H9 (cell line): ENCODE results near the gene OMP. TPM values are rescaled to one million over a fixed set of nuclear protein-coding genes. Genes with fewer than 3 reads are reported as not detected.
A peak's percentile ranks its signal among the peaks of the same experiment; 100 is the strongest.

Experiments
- DNase-seq: peaks from one replicate; pipeline ENCODE4 v3.0.0-alpha.2; 2017
- H2AFZ ChIP-seq: one replicate; pipeline ENCODE4 v1.6.1; 2013; ENCODE audit warnings: mild to moderate bottlenecking, low read length, control low read depth, moderate library complexity
- H2AK5ac ChIP-seq: 2 replicates; pipeline ENCODE4 v1.6.1; 2013; ENCODE audit warnings: low read length, control low read depth, mixed read lengths; ENCODE audit not compliant: insufficient read length
- H2BK120ac ChIP-seq: one replicate; pipeline ENCODE4 v1.6.1; 2013; ENCODE audit warnings: low read depth, mild to moderate bottlenecking, low read length, control low read depth, inconsistent platforms; ENCODE audit not compliant: poor library complexity, severe bottlenecking
- H2BK12ac ChIP-seq: 2 replicates; pipeline ENCODE4 v1.6.1; 2013; ENCODE audit warnings: low read length, control low read depth, mixed read lengths, low read depth; ENCODE audit not compliant: insufficient read length
- H2BK15ac ChIP-seq: 2 replicates; pipeline ENCODE4 v1.6.1; 2013; ENCODE audit warnings: low read depth, low read length, control low read depth
- H2BK20ac ChIP-seq: one replicate; pipeline ENCODE4 v1.6.1; 2013; ENCODE audit warnings: low read depth, mild to moderate bottlenecking, low read length, control low read depth, inconsistent platforms; ENCODE audit not compliant: poor library complexity, severe bottlenecking
- H2BK5ac ChIP-seq: 2 replicates; pipeline ENCODE4 v1.6.1; 2013; ENCODE audit warnings: low read length, control low read depth, mixed read lengths; ENCODE audit not compliant: insufficient read length
- H3K14ac ChIP-seq: 2 replicates; pipeline ENCODE4 v1.6.1; 2013; ENCODE audit warnings: low read length, control low read depth; ENCODE audit not compliant: insufficient read depth
- H3K18ac ChIP-seq: 2 replicates; pipeline ENCODE4 v1.6.1; 2013; ENCODE audit warnings: low read depth, mild to moderate bottlenecking, mixed read lengths, low read length, control low read depth; ENCODE audit not compliant: insufficient read length
- H3K23ac ChIP-seq: 2 replicates; pipeline ENCODE4 v1.6.1; 2013; ENCODE audit warnings: low read length, control low read depth, mixed read lengths, low read depth; ENCODE audit not compliant: insufficient read length
- H3K23me2 ChIP-seq: 2 replicates; pipeline ENCODE4 v1.6.1; 2013; ENCODE audit warnings: low read depth, mild to moderate bottlenecking, mixed read lengths, low read length, control low read depth; ENCODE audit not compliant: insufficient read length, poor library complexity, severe bottlenecking
- H3K27ac ChIP-seq: 2 replicates; pipeline ENCODE4 v1.5.1; 2013; ENCODE audit warnings: low read length, control low read depth, mixed read lengths, low read depth; ENCODE audit not compliant: insufficient read length
- H3K27me3 ChIP-seq: 2 replicates; pipeline ENCODE4 v1.6.1; 2013; ENCODE audit warnings: low read length, control low read depth, inconsistent platforms; ENCODE audit not compliant: insufficient read depth
- H3K4ac ChIP-seq: 2 replicates; pipeline ENCODE4 v1.6.1; 2013; ENCODE audit warnings: low read depth, mild to moderate bottlenecking, control low read depth, inconsistent platforms, low read length, moderate library complexity
- H3K4me1 ChIP-seq: 2 replicates; pipeline ENCODE4 v1.6.1; 2013; ENCODE audit warnings: low read length, control low read depth, inconsistent platforms; ENCODE audit not compliant: insufficient read depth
- H3K4me2 ChIP-seq: 2 replicates; pipeline ENCODE4 v1.6.1; 2013; ENCODE audit warnings: low read length, control low read depth, mixed read lengths; ENCODE audit not compliant: insufficient read length, insufficient read depth
- H3K56ac ChIP-seq: 2 replicates; pipeline ENCODE4 v1.6.1; 2013; ENCODE audit warnings: low read depth, mild to moderate bottlenecking, mixed read lengths, low read length, control low read depth; ENCODE audit not compliant: insufficient read length
- H3K79me1 ChIP-seq: 2 replicates; pipeline ENCODE4 v1.6.1; 2013; ENCODE audit warnings: low read depth, mild to moderate bottlenecking, moderate library complexity, low read length, control low read depth, inconsistent platforms; ENCODE audit not compliant: insufficient read depth, poor library complexity, severe bottlenecking
- H3K79me2 ChIP-seq: 2 replicates; pipeline ENCODE4 v1.6.1; 2013; ENCODE audit warnings: low read length, control low read depth, inconsistent platforms; ENCODE audit not compliant: insufficient read depth
- H3K9ac ChIP-seq: 2 replicates; pipeline ENCODE4 v1.6.1; 2013; ENCODE audit warnings: low read length, control low read depth, mixed read lengths; ENCODE audit not compliant: insufficient read length; ENCODE audit errors: extremely low read depth
- H3K9me3 ChIP-seq: one replicate; pipeline ENCODE4 v1.6.1; 2013; ENCODE audit warnings: low read depth, low read length, inconsistent platforms; ENCODE audit not compliant: control insufficient read depth
- H3T11ph ChIP-seq: one replicate; pipeline ENCODE4 v1.6.1; 2013; ENCODE audit warnings: mild to moderate bottlenecking, low read length, control low read depth, inconsistent platforms
- H4K20me1 ChIP-seq: one replicate; pipeline ENCODE4 v1.6.1; 2013; ENCODE audit not compliant: control insufficient read depth, insufficient read length, insufficient read depth
- H4K5ac ChIP-seq: 2 replicates; pipeline ENCODE4 v1.6.1; 2013; ENCODE audit warnings: low read depth, mild to moderate bottlenecking, mixed read lengths, low read length, control low read depth; ENCODE audit not compliant: insufficient read length
- H4K8ac ChIP-seq: replicated peaks from 2 replicates; pipeline ENCODE4 v1.6.1; 2013; ENCODE audit warnings: low read length, control low read depth, mixed read lengths, low read depth; ENCODE audit not compliant: insufficient read length
- H4K91ac ChIP-seq: 2 replicates; pipeline ENCODE4 v1.6.1; 2013; ENCODE audit warnings: low read depth, mild to moderate bottlenecking, moderate library complexity, mixed read lengths, low read length, control low read depth; ENCODE audit not compliant: insufficient read length
- H3K27ac Mint-ChIP-seq, 3 experiments: 2 replicates in 2 of 3; 3 replicates in 1 of 3; pipeline ENCODE4 v1.8.0; 2020 to 2021; ENCODE audit warnings: mixed read lengths in 3 of 3, mild to moderate bottlenecking in 1 of 3, moderate library complexity in 1 of 3
- H3K27me3 Mint-ChIP-seq: 2 replicates; pipeline ENCODE4 v1.8.0; 2021; ENCODE audit warnings: low read depth, mild to moderate bottlenecking, moderate library complexity, mixed read lengths
- H3K36me3 Mint-ChIP-seq, 3 experiments: 2 replicates in 2 of 3; 3 replicates in 1 of 3; pipeline ENCODE4 v1.8.0; 2020 to 2021; ENCODE audit warnings: low read depth in 3 of 3, mixed read lengths in 3 of 3; ENCODE audit not compliant: insufficient read depth in 1 of 3
- H3K4me1 Mint-ChIP-seq, 2 experiments: 2 replicates each; pipeline ENCODE4 v1.8.0; 2020; ENCODE audit warnings: mixed read lengths in 2 of 2
- H3K4me3 Mint-ChIP-seq, 2 experiments: 2 replicates in 1 of 2; 3 replicates in 1 of 2; pipeline ENCODE4 v1.8.0; 2020 to 2021; ENCODE audit warnings: mild to moderate bottlenecking in 2 of 2, mixed read lengths in 2 of 2, moderate library complexity in 1 of 2
- H3K9me3 Mint-ChIP-seq, 2 experiments: 2 replicates in 1 of 2; 3 replicates in 1 of 2; pipeline ENCODE4 v1.8.0; 2020; ENCODE audit warnings: mild to moderate bottlenecking in 2 of 2, mixed read lengths in 2 of 2, moderate library complexity in 1 of 2
- WGBS: extraction: QIAGEN DNeasy Blood & Tissue Kit; methylation state at CpG from one replicate; pipeline ENCODE4 v1.1.7; 2013; ENCODE audit warnings: missing lambda C conversion rate, low lambda C conversion rate, mixed read lengths; ENCODE audit not compliant: insufficient read length; ENCODE audit errors: extremely low coverage; 5-methylcytosine and 5-hydroxymethylcytosine counted together
- total RNA-seq: library from RNA; stranded (reverse); gene quantifications from 2 replicates; pipeline ENCODE4 v1.2.1, GENCODE V29; 2021
- TF ChIP-seq, protein P1 (sequence below): fragments of 200-600 bp; sonication (generic); conservative IDR thresholded peaks from 3 replicates; pipeline ENCODE4 v1.8.0; 2021; ENCODE audit warnings: antibody characterized with exemption, mild to moderate bottlenecking

Gene OMP
- total RNA-seq, 1 experiment from 2014 or later = not detected

- Mint-ChIP-seq H3K27ac (peak overlapping the region in 2 of 3 experiments; percentile 19 to 82; a peak in 2 of 7 replicates), H3K4me3 (no peak overlapping the region), H3K27me3 (no peaks in the 10 kb centered on the region; the same call in 1 of the 2 replicates), H3K9me3 (no peaks in the 10 kb centered on the region), H3K4me1 (peaks cover 5 to 8% of the 10 kb centered on the region in 2 experiments), H3K36me3 (no peaks in the 10 kb centered on the region; a peak in 1 of 7 replicates)
- no peak overlapping the region for H3T11ph ChIP-seq
- no peak overlapping the region for H3K14ac ChIP-seq
- H3K4me1 ChIP-seq = no peaks in the 10 kb centered on the region
- no peak overlapping the region for H3K23ac ChIP-seq
- H3K4ac ChIP-seq = no peak overlapping the region
- no peak overlapping the region for H3K18ac ChIP-seq
- no peak overlapping the region for H2AFZ ChIP-seq
- WGBS = no CpG with 5 or more reads among the region's 20 CpGs
- no peak for DNase-seq
- no peak overlapping the region for H3K9ac ChIP-seq
- no peaks in the 10 kb centered on the region for H3K23me2 ChIP-seq
- no peak overlapping the region for H3K4me2 ChIP-seq
- no peak overlapping the region for H4K8ac ChIP-seq
- no peak overlapping the region for H2BK15ac ChIP-seq
- H3K27me3 ChIP-seq = no peaks in the 10 kb centered on the region
- TF ChIP-seq, protein P1, sequence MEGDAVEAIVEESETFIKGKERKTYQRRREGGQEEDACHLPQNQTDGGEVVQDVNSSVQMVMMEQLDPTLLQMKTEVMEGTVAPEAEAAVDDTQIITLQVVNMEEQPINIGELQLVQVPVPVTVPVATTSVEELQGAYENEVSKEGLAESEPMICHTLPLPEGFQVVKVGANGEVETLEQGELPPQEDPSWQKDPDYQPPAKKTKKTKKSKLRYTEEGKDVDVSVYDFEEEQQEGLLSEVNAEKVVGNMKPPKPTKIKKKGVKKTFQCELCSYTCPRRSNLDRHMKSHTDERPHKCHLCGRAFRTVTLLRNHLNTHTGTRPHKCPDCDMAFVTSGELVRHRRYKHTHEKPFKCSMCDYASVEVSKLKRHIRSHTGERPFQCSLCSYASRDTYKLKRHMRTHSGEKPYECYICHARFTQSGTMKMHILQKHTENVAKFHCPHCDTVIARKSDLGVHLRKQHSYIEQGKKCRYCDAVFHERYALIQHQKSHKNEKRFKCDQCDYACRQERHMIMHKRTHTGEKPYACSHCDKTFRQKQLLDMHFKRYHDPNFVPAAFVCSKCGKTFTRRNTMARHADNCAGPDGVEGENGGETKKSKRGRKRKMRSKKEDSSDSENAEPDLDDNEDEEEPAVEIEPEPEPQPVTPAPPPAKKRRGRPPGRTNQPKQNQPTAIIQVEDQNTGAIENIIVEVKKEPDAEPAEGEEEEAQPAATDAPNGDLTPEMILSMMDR = no peak
- H3K9me3 ChIP-seq = no peaks in the 10 kb centered on the region
- no peaks in the 10 kb centered on the region for H4K20me1 ChIP-seq
- no peak overlapping the region for H2BK120ac ChIP-seq
- H3K79me2 ChIP-seq = no peaks in the 10 kb centered on the region
- no peak overlapping the region for H3K27ac ChIP-seq
- no peak overlapping the region for H2BK12ac ChIP-seq
- H2BK5ac ChIP-seq = no peak overlapping the region
- no peak overlapping the region for H2AK5ac ChIP-seq
- H3K56ac ChIP-seq = no peak overlapping the region
- H4K91ac ChIP-seq = no peak overlapping the region
- no peaks in the 10 kb centered on the region for H3K79me1 ChIP-seq
- no peak overlapping the region for H2BK20ac ChIP-seq
- H4K5ac ChIP-seq = no peak overlapping the region
Measured at GRCh38 chr11:77112641-77113381, 10.2 kb downstream of the OMP start.
